Ascending aorta (tissue), 2 donors: Measurements from ENCODE around the gene ARHGDIB. TPM values are rescaled to one million over a fixed set of nuclear protein-coding genes. Genes with fewer than 3 reads are reported as not detected.

ENCODE experiments used
- DNase-seq, 2 donors: peaks; one replicate each; pipeline ENCODE4 v3.0.0-alpha.2; 2019; ENCODE audit warnings: low spot score in 2 of 2
- H3K27ac ChIP-seq, 2 donors: fragments of 200-600 bp; sonication (generic); one replicate each; pipeline ENCODE4 v1.5.1; 2016 to 2017; ENCODE audit warnings: mild to moderate bottlenecking in 1 of 2
- H3K27me3 ChIP-seq: fragments of 200-600 bp; sonication (generic); one replicate; pipeline ENCODE4 v1.5.1; 2017
- H3K36me3 ChIP-seq, 2 donors: fragments of 200-600 bp; sonication (generic); one replicate each; pipeline ENCODE4 v1.5.1; 2016
- H3K4me1 ChIP-seq, 2 donors: fragments of 200-600 bp; sonication (generic); one replicate each; pipeline ENCODE4 v1.5.1; 2016 to 2017; ENCODE audit warnings: mild to moderate bottlenecking in 1 of 2
- H3K4me3 ChIP-seq, 2 donors: fragments of 200-600 bp; sonication (generic); one replicate each; pipeline ENCODE4 v1.5.1; 2016 to 2017; ENCODE audit warnings: mild to moderate bottlenecking in 1 of 2
- H3K9me3 ChIP-seq, 2 donors: fragments of 200-600 bp; sonication (generic); one replicate each; pipeline ENCODE4 v1.5.1; 2016
- CTCF ChIP-seq, 3 experiments: fragments of 200-600 bp in 2 of 3; fragments of 450-650 bp in 1 of 3; sonication (generic) in 2 of 3; IDR thresholded peaks; one replicate each; pipeline ENCODE4 v1.5.1; 2016 to 2019; ENCODE audit warnings: antibody characterized with exemption in 3 of 3, mild to moderate bottlenecking in 1 of 3, moderate library complexity in 1 of 3
- intact Hi-C: fragments of 100-400 bp; cut with DNase I; formaldehyde crosslinking; loops from one replicate; pipeline ENCODE4 v1.15.1; 2023
- total RNA-seq: library from RNA; depleted of rRNA; stranded (reverse); fragments of >200 nt; gene quantifications from one replicate; pipeline ENCODE4 v1.1.0, GENCODE V29; 2016

ARHGDIB gene
- total RNA-seq, 1 donor from 2014 or later, result 87.1 TPM

- H3K4me3 ChIP-seq, result no peak overlapping the region
- TF ChIP-seq CTCF (IDR thresholded peaks at IDR 0.05), result no peak
- intact Hi-C loops, result no loop called here
- DNase-seq, result no peak
- no peak overlapping the region for H3K27ac ChIP-seq
- no peaks in the 10 kb centered on the region for H3K27me3 ChIP-seq
- H3K9me3 ChIP-seq, result peaks cover 0 to 2% of the 10 kb centered on the region in 2 donors
- H3K36me3 ChIP-seq, result peaks cover 3 to 6% of the 10 kb centered on the region in 2 donors
- no peaks in the 10 kb centered on the region for H3K4me1 ChIP-seq
These were observed 24.4 kb downstream of the ARHGDIB start for GRCh38 chr12:14937014-14937413.

GRCh38 chr12:14936224-14936861, 25.1 kb downstream of the ARHGDIB start:
- no peak for DNase-seq
- H3K9me3 ChIP-seq, result peaks cover 0 to 2% of the 10 kb centered on the region in 2 donors
- peak in 1 of 3 experiments; percentile 8 for TF ChIP-seq CTCF (IDR thresholded peaks at IDR 0.05)
- peaks cover 0 to 2% of the 10 kb centered on the region in 2 donors for H3K4me1 ChIP-seq
- no peaks in the 10 kb centered on the region for H3K36me3 ChIP-seq
- H3K4me3 ChIP-seq, result no peak overlapping the region
- intact Hi-C loops, result no loop called here
- H3K27ac ChIP-seq, result no peak overlapping the region
- H3K27me3 ChIP-seq, result no peaks in the 10 kb centered on the region

DNA sequence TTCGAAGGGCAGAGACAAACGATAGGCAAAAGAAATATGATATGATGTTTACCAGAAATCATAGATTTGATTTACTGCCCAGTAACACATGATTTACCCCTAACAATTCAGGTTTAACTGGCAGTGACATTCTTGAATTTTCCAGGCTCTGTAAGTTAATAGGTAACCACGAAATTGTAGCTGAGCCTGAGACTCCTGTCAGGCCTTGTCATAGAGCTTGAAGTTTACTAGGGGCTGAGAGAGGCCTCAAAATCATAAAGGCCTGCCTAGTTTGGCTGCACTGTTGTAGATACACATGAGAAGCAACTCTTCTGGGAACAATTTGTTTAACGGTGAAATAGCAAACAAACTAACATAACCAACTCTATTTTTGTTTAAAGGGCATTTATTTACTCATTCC, 26.4 kb downstream of the ARHGDIB start:
- Histone ChIP-seq H3K9me3 (peaks cover 0 to 2% of the 10 kb centered on the region in 2 donors), H3K27ac (no peak overlapping the region), H3K36me3 (no peaks in the 10 kb centered on the region), H3K4me1 (peaks cover 0 to 11% of the 10 kb centered on the region in 2 donors), H3K27me3 (no peaks in the 10 kb centered on the region), H3K4me3 (no peak overlapping the region)
- no peak for TF ChIP-seq CTCF (IDR thresholded peaks at IDR 0.05)
- no peak for DNase-seq
- intact Hi-C loops, result no loop called here

DNA sequence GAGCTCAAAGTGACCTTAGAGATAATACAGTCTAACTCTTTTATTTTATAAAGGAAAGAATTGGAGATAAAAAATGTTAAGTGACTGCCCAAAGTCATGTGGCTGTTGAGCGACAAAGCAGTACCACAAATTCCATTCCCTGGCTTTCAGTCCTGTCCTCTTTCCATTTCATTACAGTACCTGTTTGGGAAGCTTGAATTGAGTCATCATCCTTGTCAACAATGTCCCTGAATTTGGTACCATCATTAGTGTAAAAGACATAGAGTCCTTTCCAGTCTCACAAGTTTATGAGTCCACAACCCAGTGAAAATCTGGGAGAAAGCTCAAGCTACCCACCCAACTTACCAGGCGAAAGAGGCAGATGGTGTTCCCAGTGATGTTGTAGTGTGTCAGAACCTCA, 26.9 kb downstream of the ARHGDIB start:
- intact Hi-C loops, result no loop called here
- TF ChIP-seq CTCF (IDR thresholded peaks at IDR 0.05), result no peak
- Histone ChIP-seq H3K36me3 (no peaks in the 10 kb centered on the region), H3K4me1 (peaks cover 0 to 17% of the 10 kb centered on the region in 2 donors), H3K27me3 (no peaks in the 10 kb centered on the region), H3K9me3 (no peaks in the 10 kb centered on the region), H3K4me3 (no peak overlapping the region), H3K27ac (no peak overlapping the region)
- DNase-seq, result no peak

DNA sequence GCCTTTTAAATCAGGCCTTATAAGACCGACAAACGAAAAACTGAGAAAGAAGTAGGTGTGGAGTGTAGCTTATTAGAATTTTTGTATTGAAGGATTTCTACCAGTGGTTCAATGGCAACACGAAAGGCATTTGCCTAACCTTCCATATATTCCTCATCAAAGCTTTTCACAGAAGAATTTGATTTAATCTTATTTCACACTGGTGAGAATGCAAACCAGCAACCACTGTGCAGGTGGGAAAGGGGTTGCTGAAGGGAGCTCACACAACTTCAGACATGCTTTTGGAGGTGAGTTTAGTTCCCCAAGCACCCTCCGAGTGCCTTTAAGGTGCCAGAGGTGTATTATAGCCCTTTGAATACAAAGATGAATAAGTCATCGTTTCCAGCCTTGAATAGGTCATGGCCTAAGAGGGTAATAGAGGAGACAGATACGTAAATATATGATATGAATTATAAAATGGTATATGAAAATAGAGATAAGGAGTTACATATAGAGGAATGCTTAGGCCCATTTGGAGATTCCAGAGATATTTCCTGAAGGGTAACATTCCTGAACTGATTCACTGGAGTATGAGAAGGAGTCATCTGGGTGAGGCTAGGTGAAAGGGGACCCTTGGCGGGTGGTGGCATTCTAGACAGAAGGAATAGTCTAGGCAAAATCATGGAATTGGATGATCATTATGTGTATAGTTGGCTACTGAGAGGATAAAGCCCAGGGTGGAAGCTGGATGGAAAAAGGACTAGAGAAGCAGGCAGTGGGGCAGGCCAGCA, 29.4 kb downstream of the ARHGDIB start:
- no peak for DNase-seq
- Histone ChIP-seq H3K9me3 (no peaks in the 10 kb centered on the region), H3K4me3 (no peak overlapping the region), H3K27ac (peak overlapping the region; percentile 48 to 59), H3K27me3 (no peaks in the 10 kb centered on the region), H3K4me1 (peaks cover 0 to 25% of the 10 kb centered on the region in 2 donors), H3K36me3 (no peaks in the 10 kb centered on the region)
- intact Hi-C loops, result loop anchor here (2.0 kb wide), 1 partner anchor 63 kb away; no protein-coding TSS in a partner anchor
- no peak for TF ChIP-seq CTCF (IDR thresholded peaks at IDR 0.05)
